ENCODE results near the gene WBP2NL.

- TF ChIP-seq CTCF (conservative IDR thresholded peaks at IDR 0.05; ENCODE audit: low read length) (no peak), EZH2phosphoT487 (IDR thresholded peaks at IDR 0.05; ENCODE audit: borderline replicate concordance) (no peak)
These were observed 28.1 kb downstream of the WBP2NL start for GRCh38 chr22:42026705-42027104.
